HG02840 (cell line): Measurements from ENCODE around the gene RTP5.
"Not testable (repeated sequence)": the region's sequence is repeated elsewhere in the genome, so short reads cannot be mapped to it uniquely, and the experiment has no call there.

Source experiments
- ATAC-seq: cut with Tn5 transposase; IDR thresholded peaks from one replicate; pipeline ENCODE4 v1.9.1; 2021; ENCODE audit warnings: mild to moderate bottlenecking, moderate library complexity, moderate number of reproducible peaks; ENCODE audit not compliant: unreplicated experiment, low FRiP score

RTP5 gene

GRCh38 chr2:241900251-241901017 lies 30.9 kb downstream of the RTP5 start:
- ATAC-seq: no peak

- ATAC-seq: no peak
Observed at GRCh38 chr2:241901018-241901380, 31.5 kb downstream of the RTP5 start.

GRCh38 chr2:241901500-241902351 lies 32.2 kb downstream of the RTP5 start:
- no peak for ATAC-seq

GRCh38 chr2:241902357-241902991 lies 32.9 kb downstream of the RTP5 start:
- ATAC-seq: no peak

GRCh38 chr2:241903121-241904010 lies 33.8 kb downstream of the RTP5 start:
- ATAC-seq: no peak

- no peak for ATAC-seq
Observed at GRCh38 chr2:241904011-241904718, 34.6 kb downstream of the RTP5 start.

- no peak for ATAC-seq
Observed at GRCh38 chr2:241904791-241905710, 35.5 kb downstream of the RTP5 start.

- no peak for ATAC-seq
Observed at GRCh38 chr2:241905716-241906377, 36.3 kb downstream of the RTP5 start.

GRCh38 chr2:241906378-241906770 lies 36.8 kb downstream of the RTP5 start:
- ATAC-seq: not testable (repeated sequence)

GRCh38 chr2:241906826-241907570 lies 37.5 kb downstream of the RTP5 start:
- ATAC-seq: no peak

- ATAC-seq: not testable (repeated sequence)
Observed at GRCh38 chr2:241907831-241908230, 38.3 kb downstream of the RTP5 start.

GRCh38 chr2:241908686-241909420 lies 39.3 kb downstream of the RTP5 start:
- ATAC-seq: no peak

- no peak for ATAC-seq
Observed at GRCh38 chr2:241909769-241910168, 40.2 kb downstream of the RTP5 start.

- no peak for ATAC-seq
Observed at GRCh38 chr2:241910604-241911520, 41.3 kb downstream of the RTP5 start.

- ATAC-seq: no peak
Observed at GRCh38 chr2:241911551-241911950, 42.0 kb downstream of the RTP5 start.
